HUES64 (cell line): ENCODE data around the gene CERS1.

Experiments used
- H3K27ac ChIP-seq: 2 replicates; pipeline ENCODE4 v1.7.0; 2013; ENCODE audit warnings: low read depth, low read length, inconsistent platforms
- H3K27me3 ChIP-seq: 2 replicates; pipeline ENCODE4 v1.6.1; 2013; ENCODE audit warnings: mild to moderate bottlenecking, low read length; ENCODE audit not compliant: insufficient read depth
- H3K36me3 ChIP-seq: 2 replicates; pipeline ENCODE4 v1.6.1; 2013; ENCODE audit warnings: mild to moderate bottlenecking, low read length; ENCODE audit not compliant: insufficient read depth
- H3K4me1 ChIP-seq: 2 replicates; pipeline ENCODE4 v1.6.1; 2013; ENCODE audit warnings: mild to moderate bottlenecking, low read length, moderate library complexity; ENCODE audit not compliant: insufficient read depth
- H3K4me3 ChIP-seq: 2 replicates; pipeline ENCODE4 v1.5.1; 2013; ENCODE audit warnings: mild to moderate bottlenecking, low read length, moderate library complexity
- H3K9ac ChIP-seq: 2 replicates; pipeline ENCODE4 v1.6.1; 2013; ENCODE audit warnings: mild to moderate bottlenecking, low read depth, low read length
- H3K9me3 ChIP-seq: 2 replicates; pipeline ENCODE4 v1.6.1; 2013; ENCODE audit warnings: low read depth, low read length; ENCODE audit not compliant: insufficient read depth
- WGBS: fragments of 150-250, 120-280 bp; methylation state at CpG from one replicate; pipeline ENCODE4 v1.1.7; 2013; ENCODE audit warnings: missing lambda C conversion rate; 5-methylcytosine and 5-hydroxymethylcytosine counted together

Gene CERS1

GRCh38 chr19:18830488-18830887 lies 65.5 kb downstream of the CERS1 start:
- no peak overlapping the region for H3K4me3 ChIP-seq
- WGBS, result 97% methylated on average over 1 of the region's 2 CpGs
- no peak overlapping the region for H3K27ac ChIP-seq
- no peak overlapping the region for H3K9ac ChIP-seq
- H3K9me3 ChIP-seq, result peaks cover 5% of the 10 kb centered on the region; the same call in 1 of the 2 replicates
- H3K4me1 ChIP-seq, result peaks cover 9% of the 10 kb centered on the region
- peaks cover 4% of the 10 kb centered on the region; the same call in 1 of the 2 replicates for H3K36me3 ChIP-seq
- peaks cover 8% of the 10 kb centered on the region; the same call in 1 of the 2 replicates for H3K27me3 ChIP-seq

DNA sequence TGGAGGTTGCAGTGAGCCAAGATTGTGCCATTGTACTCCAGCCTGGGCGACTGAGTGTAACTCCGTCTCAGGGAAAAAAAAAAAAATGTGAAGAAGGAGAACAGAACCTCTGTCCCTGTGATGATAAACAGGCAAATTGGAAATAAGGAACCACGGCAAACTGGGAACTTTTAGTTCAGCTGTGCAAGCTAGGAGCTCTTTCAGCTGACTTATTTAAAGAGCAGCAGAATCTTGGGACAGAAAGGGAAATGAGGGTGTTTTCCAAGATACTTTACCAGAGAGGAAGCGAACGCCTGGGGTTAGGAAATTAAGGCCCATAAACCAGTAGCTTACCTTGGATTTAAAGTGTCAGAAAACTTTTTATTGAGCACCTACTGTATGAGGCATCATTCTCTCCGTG lies 67.2 kb downstream of the CERS1 start:
- WGBS, result 63% methylated on average over 6 of the region's 6 CpGs
- Histone ChIP-seq H3K4me3 (no peak overlapping the region), H3K4me1 (peaks cover 3% of the 10 kb centered on the region), H3K9ac (no peak overlapping the region), H3K27me3 (peaks cover 11% of the 10 kb centered on the region; the same call in 1 of the 2 replicates), H3K36me3 (no peaks in the 10 kb centered on the region), H3K27ac (no peak overlapping the region), H3K9me3 (peaks cover 5% of the 10 kb centered on the region; the same call in 1 of the 2 replicates)
